Activated naive CD8-positive, alpha-beta T cell (primary cell): Measurements from ENCODE around the gene BHLHE23.
"Not testable (repeated sequence)": the region's sequence is repeated elsewhere in the genome, so short reads cannot be mapped to it uniquely, and the experiment has no call there.

ENCODE experiments used
- H3K27ac Mint-ChIP-seq: one replicate; pipeline ENCODE4 v1.8.0; 2021; ENCODE audit warnings: mixed read lengths
- H3K27me3 Mint-ChIP-seq: one replicate; pipeline ENCODE4 v1.8.0; 2021; ENCODE audit warnings: mixed read lengths
- H3K36me3 Mint-ChIP-seq: one replicate; pipeline ENCODE4 v1.8.0; 2021; ENCODE audit warnings: mixed read lengths
- H3K4me1 Mint-ChIP-seq: one replicate; pipeline ENCODE4 v1.8.0; 2021; ENCODE audit warnings: low read depth, mixed read lengths
- H3K4me3 Mint-ChIP-seq: one replicate; pipeline ENCODE4 v1.8.0; 2021; ENCODE audit warnings: mild to moderate bottlenecking, mixed read lengths
- H3K9me3 Mint-ChIP-seq: one replicate; pipeline ENCODE4 v1.8.0; 2021; ENCODE audit warnings: low read depth, mixed read lengths

The BHLHE23 gene

DNA sequence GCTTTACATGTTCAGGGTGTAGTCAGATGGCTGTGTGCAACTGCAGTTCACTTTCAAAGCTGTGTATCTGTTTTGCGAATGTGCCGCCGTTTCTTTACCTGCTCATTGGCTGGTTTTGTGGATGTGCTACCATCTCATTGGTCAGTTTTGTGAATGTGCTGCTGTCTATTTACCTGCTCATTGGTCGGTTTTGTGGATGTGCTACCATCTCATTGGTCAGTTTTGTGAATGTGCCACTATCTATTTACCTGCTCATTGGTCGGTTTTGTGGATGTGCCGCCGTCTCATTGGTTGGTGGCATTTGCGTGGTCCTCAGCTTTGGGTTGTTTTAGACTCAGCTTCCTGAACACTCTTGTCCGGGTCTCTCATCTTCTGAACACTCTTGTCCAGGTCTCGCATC is 40.5 kb upstream of the BHLHE23 start:
- Mint-ChIP-seq H3K4me3 (no peak overlapping the region), H3K9me3 (no peaks in the 10 kb centered on the region), H3K4me1 (no peaks in the 10 kb centered on the region), H3K27ac (no peak overlapping the region), H3K36me3 (no peaks in the 10 kb centered on the region), H3K27me3 (peaks cover 3% of the 10 kb centered on the region)

DNA sequence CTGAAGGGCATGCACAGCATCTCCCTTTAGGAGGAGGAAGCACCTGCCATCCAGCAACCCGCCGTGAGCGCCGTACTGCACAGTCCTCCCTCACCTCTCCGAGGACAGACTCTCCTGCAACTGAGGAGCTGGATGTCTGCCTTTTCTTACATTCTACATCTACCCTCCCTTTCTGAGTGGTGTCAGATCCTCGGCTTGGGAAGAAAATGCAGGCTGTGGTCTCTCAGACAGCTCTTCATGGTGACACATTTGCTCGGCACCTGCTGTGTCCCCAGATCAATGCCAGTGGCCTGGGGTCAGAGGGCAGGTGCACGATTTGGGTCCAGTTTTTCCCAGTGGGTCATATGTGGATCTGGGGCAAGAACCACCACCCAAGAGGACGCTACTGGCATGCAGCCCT is 40.1 kb upstream of the BHLHE23 start:
- no peaks in the 10 kb centered on the region for H3K9me3 Mint-ChIP-seq
- no peak overlapping the region for H3K4me3 Mint-ChIP-seq
- H3K4me1 Mint-ChIP-seq = no peaks in the 10 kb centered on the region
- H3K36me3 Mint-ChIP-seq = no peaks in the 10 kb centered on the region
- peaks cover 5% of the 10 kb centered on the region for H3K27me3 Mint-ChIP-seq
- no peak overlapping the region for H3K27ac Mint-ChIP-seq

DNA sequence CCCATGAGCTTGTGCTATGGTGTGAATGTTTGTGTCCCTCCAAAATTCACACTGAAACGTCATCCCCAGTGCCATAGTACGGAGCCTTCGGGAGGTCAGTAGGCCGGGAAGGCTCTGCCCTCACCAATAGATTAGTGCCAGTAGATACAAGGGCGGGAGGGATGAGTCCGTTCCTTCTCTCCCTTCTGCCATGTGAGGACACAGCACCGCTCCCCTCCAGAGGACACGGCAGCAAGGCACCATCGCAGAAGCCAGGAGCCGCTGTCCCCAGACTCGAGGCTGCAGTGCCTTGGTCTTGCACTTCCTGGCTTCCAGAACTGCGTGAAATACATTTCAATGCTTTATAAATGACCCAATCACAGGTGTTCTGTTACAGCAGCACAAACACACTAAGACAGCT is 39.2 kb upstream of the BHLHE23 start:
- Mint-ChIP-seq H3K9me3 (no peaks in the 10 kb centered on the region), H3K4me1 (no peaks in the 10 kb centered on the region), H3K36me3 (no peaks in the 10 kb centered on the region), H3K4me3 (no peak overlapping the region), H3K27me3 (peaks cover 6% of the 10 kb centered on the region), H3K27ac (no peak overlapping the region)

DNA sequence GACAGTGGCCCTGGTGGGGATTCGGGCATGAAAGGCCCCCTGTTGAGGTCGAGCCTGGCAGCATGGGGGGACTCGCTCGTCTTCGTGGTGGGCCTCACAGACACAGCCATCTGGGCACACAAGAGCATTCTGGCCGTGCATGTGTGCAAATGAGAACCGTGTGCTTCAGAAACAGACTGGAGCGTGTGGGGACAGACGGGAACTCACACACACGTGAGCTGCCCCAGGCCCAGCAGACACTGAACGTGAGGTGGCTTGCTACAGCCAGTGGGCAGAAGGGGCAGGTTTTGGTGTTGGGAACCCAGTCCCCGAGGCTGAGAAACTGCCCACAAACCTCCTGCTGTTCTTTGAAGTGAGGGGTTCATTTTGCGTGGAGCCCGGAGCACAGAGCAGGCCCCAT is 38.6 kb upstream of the BHLHE23 start:
- H3K36me3 Mint-ChIP-seq = no peaks in the 10 kb centered on the region
- no peak overlapping the region for H3K27ac Mint-ChIP-seq
- peaks cover 7% of the 10 kb centered on the region for H3K27me3 Mint-ChIP-seq
- no peaks in the 10 kb centered on the region for H3K9me3 Mint-ChIP-seq
- no peaks in the 10 kb centered on the region for H3K4me1 Mint-ChIP-seq
- H3K4me3 Mint-ChIP-seq = no peak overlapping the region

DNA sequence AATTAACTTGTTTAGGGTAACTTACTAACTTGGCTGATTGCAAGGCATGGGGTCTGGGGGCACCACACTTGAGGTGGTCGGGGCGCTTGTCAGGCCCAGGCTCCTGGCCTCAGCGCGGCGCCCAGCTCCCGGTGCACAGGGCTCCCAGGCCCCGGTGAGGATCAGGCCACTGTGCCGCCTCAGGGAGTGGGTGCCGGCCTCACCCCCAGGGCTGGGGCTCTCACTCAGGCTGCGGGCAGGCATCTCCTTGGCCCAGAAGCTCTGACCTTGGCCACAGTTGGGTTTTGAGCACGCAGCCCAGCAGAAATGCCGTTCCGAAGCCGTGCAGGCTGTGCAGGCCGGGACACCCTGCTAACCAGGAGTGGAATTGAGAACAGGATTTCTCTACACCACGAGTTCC is 37.8 kb upstream of the BHLHE23 start:
- Mint-ChIP-seq H3K27ac (no peak overlapping the region), H3K27me3 (peaks cover 9% of the 10 kb centered on the region), H3K36me3 (no peaks in the 10 kb centered on the region), H3K4me3 (no peak overlapping the region), H3K4me1 (no peaks in the 10 kb centered on the region), H3K9me3 (no peaks in the 10 kb centered on the region)

DNA sequence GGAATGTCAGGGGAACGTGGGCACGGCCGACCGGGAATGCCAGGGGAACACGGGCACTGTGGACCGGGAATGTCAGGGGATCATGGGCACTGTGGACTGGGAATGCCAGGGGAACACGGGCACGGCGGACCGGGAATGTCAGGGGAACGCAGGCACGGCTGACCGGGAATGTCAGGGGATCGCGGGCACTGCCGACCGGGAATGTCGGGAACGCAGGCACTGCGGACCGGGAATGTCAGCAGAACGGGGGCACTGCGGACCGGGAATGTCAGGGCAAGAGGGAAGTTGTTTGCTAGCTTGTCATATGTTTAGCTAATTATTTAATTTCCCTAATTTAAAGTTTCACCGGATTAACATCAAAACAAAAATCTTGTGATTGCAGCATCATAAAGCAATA is 37.4 kb upstream of the BHLHE23 start:
- Mint-ChIP-seq H3K27ac (no peak overlapping the region), H3K4me3 (no peak overlapping the region), H3K4me1 (no peaks in the 10 kb centered on the region), H3K27me3 (peaks cover 12% of the 10 kb centered on the region), H3K9me3 (no peaks in the 10 kb centered on the region), H3K36me3 (no peaks in the 10 kb centered on the region)

DNA sequence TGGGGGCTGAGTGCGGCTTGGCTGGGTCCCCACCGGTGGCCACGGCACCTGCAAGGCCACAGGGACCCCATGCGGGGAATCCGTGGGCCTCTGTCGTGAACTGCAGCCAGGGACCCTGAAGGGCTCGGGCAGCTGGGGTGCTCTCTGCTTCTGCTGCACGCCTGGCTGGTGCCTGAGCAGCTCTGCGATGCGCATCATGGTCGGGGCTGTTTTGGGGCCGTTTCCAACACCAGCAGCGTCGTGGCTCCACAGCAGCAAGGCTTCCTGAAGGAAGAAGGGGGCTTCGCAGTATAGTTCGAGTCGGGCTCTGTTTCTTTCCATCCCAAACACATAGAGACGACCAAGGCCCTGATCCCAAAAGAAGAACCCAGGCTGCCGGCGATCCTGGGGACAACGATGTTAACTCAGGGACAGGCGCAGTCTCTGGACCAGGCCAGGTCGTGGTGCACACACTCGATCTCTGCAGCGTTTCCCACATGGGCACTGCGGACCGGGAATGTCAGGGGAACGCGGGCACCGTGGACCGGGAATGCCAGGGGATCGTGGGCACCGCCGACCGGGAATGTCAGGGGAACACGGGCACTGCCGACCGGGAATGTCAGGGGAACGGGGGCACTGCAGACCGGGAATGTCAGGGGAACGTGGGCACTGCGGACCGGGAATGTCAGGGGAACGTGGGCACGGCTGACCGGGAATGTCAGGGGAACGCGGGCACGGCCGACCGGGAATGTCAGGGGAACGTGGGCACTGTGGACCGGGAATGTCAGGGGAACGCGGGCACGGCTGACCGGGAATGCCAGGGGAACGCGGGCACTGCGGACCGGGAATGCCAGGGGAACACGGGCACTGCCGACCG is 36.8 kb upstream of the BHLHE23 start:
- no peaks in the 10 kb centered on the region for H3K9me3 Mint-ChIP-seq
- peaks cover 12% of the 10 kb centered on the region for H3K27me3 Mint-ChIP-seq
- no peak overlapping the region for H3K4me3 Mint-ChIP-seq
- no peak overlapping the region for H3K27ac Mint-ChIP-seq
- H3K4me1 Mint-ChIP-seq = no peaks in the 10 kb centered on the region
- no peaks in the 10 kb centered on the region for H3K36me3 Mint-ChIP-seq

DNA sequence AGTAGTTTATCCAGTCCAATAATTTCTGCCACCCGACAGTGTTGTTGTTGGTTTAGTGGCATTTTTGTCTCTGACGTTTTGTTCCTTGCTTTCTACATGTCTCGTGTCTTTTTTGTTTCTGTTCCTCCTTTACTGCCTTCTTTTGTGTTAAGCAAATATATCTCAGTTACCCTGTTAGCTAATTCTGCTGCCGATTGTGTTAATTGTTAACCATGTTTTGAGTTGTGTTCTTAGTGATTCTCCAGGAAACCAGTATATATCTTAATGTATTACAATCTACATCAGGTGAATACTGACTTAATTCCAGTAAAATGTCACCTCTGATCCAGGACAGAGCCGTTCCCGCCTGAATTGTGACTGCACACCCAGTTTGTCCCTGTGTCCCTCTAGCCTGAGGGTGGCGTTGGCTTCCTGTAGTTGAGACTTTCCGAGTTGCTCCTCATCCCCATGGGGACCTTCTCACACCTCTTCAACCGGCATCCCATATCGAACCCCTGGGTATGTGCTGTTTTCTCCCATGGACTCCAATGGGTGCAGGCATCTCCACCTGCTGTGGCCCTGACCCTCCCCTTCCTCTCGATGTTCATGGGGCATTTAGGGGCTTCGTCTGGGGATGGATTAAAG is 35.8 kb upstream of the BHLHE23 start:
- Mint-ChIP-seq H3K4me3 (no peak overlapping the region), H3K4me1 (no peaks in the 10 kb centered on the region), H3K27ac (no peak overlapping the region), H3K9me3 (no peaks in the 10 kb centered on the region), H3K36me3 (no peaks in the 10 kb centered on the region), H3K27me3 (peaks cover 15% of the 10 kb centered on the region)

DNA sequence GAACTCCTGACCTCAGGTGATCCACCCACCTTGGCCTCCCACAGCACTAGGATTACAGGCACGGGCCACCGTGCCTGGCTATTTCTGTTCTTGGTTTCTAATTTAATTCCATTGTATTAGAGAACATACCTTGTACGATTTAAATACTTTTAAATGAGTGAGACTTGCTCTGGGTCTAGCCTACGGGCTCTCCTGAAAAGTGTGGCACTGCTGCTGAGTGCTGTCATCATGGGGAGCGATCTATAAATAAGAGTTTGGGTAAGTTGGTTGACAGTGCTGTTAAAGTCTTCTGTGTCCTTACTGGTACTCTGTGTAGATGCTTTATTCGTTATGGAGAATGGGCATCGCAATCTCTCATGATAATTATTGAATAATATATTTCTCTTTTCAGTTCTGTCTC is 35.0 kb upstream of the BHLHE23 start:
- Mint-ChIP-seq H3K9me3 (no peaks in the 10 kb centered on the region), H3K4me3 (no peak overlapping the region), H3K36me3 (no peaks in the 10 kb centered on the region), H3K27me3 (peaks cover 18% of the 10 kb centered on the region), H3K27ac (no peak overlapping the region), H3K4me1 (no peaks in the 10 kb centered on the region)

DNA sequence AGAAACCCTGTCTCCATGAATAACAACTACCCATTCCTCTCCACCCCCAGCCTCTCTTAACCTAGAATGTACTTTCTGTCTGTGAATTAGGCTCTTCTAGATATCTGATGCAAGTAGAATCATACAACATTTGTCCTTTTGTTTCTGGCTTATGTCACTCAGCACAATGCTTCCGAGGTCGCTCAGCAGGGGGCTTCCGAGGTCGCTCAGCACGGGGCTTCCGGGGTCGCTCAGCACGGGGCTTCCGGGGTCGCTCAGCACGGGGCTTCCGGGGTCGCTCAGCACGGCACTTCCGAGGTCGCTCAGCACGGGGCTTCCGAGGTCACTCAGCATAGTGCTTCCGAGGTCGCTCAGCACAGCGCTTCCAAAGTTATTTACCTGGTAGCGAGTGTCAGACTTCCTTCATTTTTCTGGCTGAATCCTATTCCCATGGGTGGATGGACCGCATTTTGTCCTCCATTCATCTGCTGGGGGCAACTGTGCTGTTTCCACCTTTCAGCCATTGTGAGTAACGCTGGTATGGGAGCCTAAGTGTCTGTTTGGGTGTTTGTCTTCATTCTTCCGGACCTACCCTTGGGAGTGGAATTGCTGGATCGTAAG is 31.0 kb upstream of the BHLHE23 start:
- Mint-ChIP-seq H3K4me3 (no peak overlapping the region), H3K36me3 (no peaks in the 10 kb centered on the region), H3K27me3 (peaks cover 20% of the 10 kb centered on the region), H3K9me3 (no peaks in the 10 kb centered on the region), H3K4me1 (peaks cover 11% of the 10 kb centered on the region), H3K27ac (no peak overlapping the region)

DNA sequence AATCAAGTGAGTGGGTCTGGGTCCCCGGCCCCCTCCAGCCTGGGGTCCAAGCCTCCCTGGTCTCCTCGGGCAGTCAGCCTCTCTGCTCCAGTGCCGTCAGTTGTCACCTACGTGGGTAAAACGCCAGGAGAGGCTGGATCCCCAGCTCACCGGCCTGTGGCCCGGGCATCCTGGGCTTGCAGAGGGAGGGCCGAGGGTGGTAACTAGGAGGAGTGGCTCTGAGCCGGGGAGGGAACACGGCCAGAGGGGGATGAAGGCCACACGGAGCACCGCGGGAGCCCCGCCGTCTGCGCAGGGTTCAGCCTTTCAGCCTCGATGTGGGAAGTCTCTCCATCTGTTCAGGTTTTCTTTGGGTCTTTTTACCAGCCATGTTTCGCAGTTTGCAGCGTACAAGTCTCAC is 29.5 kb upstream of the BHLHE23 start:
- Mint-ChIP-seq H3K36me3 (no peaks in the 10 kb centered on the region), H3K27ac (no peak overlapping the region), H3K9me3 (no peaks in the 10 kb centered on the region), H3K4me1 (peaks cover 13% of the 10 kb centered on the region), H3K4me3 (no peak overlapping the region), H3K27me3 (peaks cover 15% of the 10 kb centered on the region)

DNA sequence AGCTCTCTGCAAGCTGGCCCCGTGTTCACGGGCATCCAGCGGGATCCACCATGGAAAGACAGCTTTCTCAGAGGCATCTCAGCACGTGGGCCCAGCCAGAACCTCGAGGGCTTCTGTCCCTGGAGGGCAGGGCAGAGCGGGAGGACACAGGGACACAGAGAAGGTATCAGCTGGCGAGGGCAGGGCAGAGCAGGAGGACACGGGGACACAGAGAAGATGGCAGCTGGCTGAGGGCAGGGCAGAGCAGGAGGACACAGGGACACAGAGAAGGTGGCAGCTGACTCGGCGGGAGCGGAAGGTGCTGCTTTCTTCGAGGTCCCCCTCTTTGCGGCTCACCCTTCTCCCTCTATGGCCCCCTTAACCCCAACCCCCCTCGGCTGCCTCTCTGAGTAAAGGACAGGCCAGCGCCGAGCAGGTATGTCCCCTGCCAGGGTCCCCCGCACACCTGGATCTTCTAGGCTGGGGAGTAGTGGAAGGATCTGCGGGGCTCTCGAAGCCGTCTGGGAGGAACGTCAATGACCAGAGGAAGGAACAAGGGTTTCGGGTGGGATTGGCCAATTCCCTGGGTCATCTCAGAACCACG is 28.9 kb upstream of the BHLHE23 start:
- peaks cover 13% of the 10 kb centered on the region for H3K4me1 Mint-ChIP-seq
- no peak overlapping the region for H3K4me3 Mint-ChIP-seq
- H3K36me3 Mint-ChIP-seq = no peaks in the 10 kb centered on the region
- no peaks in the 10 kb centered on the region for H3K9me3 Mint-ChIP-seq
- peaks cover 13% of the 10 kb centered on the region for H3K27me3 Mint-ChIP-seq
- H3K27ac Mint-ChIP-seq = no peak overlapping the region

DNA sequence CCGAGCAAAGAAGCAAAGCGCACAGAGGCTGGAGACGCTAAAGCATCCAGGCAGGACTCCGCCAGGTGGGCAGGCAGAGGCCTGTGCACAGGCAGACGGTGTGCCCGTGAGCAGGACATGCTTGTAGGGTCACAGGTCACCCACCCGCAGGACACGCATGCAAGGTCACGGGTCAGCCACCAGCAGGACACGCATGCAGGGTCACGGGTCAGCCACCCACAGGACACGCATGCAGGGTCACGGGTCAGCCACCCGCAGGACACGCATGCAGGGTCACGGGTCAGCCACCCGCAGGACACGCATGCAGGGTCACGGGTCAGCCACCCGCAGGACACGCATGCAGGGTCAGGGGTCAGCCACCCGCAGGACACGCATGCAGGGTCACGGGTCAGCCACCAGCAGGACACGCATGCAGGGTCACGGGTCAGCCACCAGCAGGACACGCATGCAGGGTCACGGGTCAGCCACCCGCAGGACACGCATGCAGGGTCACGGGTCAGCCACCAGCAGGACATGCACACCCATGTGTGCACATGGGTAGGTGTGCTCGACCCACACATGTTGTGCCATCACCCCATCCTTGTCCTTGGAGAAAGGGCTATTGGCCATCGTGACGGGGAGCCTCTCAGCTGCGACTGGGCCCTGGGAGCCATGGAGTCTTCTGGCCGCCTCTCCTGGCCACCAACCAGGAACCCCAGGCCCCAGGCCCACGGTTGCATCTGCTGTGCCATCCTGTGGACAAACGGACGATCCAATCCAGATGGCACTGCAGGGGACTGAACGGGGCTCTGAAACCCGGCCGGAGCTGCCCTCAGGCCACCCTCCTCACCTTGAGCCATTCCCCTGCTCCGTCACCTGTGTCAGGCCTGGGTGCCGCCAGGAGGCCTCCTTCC is 28.2 kb upstream of the BHLHE23 start:
- H3K4me1 Mint-ChIP-seq = peaks cover 13% of the 10 kb centered on the region
- H3K9me3 Mint-ChIP-seq, H3K27ac Mint-ChIP-seq, H3K36me3 Mint-ChIP-seq, H3K4me3 Mint-ChIP-seq: not testable (repeated sequence)
- peaks cover 11% of the 10 kb centered on the region for H3K27me3 Mint-ChIP-seq

DNA sequence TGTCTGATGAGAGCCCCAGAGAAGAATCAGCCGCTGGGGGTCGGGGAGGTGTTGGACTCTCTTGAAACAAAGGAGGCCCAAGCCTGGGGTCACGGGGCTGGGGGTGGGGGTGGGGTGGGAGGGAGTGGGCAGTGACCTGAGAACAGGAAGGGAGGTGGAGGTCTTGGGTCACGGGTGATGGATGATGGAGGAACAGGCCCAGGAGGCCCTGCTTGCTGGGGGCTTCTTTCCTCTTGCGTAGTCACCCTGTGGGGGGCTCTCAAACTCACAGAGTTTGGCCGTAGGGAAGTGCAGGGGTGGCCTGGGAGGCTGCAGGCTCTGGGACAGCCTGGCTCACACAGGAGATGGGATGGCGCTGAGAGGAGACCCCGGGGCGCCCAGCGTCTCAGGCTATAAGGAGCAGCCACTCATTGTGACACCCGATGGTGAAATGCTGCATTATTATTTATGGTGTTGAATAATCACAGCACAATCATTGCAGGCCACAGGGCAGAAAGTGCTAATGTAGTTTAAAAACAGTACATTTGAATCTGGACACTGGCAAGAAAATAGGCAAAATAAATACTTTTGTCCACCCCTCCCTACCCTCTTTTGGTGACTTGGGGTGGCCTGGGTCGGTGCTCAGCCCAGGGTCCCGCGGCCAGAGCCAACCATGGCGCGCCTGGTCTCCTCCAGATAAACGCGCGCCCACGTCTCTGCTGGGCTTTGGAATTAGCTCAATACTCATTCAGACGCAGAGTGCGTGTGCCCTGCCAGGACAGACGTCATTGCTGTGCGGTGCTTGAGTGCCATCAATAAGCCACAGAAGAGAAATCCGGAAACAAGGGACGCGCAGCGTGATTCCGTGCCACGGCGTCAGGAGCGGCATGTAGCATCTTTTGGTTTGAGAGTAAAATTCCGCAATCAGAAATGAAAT is 27.3 kb upstream of the BHLHE23 start:
- Mint-ChIP-seq H3K36me3 (no peaks in the 10 kb centered on the region), H3K27me3 (peaks cover 7% of the 10 kb centered on the region), H3K27ac (no peak overlapping the region), H3K9me3 (no peaks in the 10 kb centered on the region), H3K4me3 (no peak overlapping the region), H3K4me1 (peaks cover 15% of the 10 kb centered on the region)
